ENCODE data around the gene RGS8. TPM values are rescaled to one million over a fixed set of nuclear protein-coding genes. Genes with fewer than 3 reads are reported as not detected.

Gene RGS8
- total RNA-seq, 4 donors from 2014 or later, result not detected

- no peaks in the 10 kb centered on the region for H3K36me3 ChIP-seq
- ATAC-seq, result no peak
- no peak overlapping the region for H3K4me3 ChIP-seq
- no peak overlapping the region for H3K27ac ChIP-seq
- H3K27me3 ChIP-seq, result no peaks in the 10 kb centered on the region
- WGBS, 2 donors (ENCODE audit: low coverage in 1 of 2), result 100% methylated on average over 3 of the region's 3 CpGs; no CpG with 5 or more reads in 1 of the 2 donors
- TF ChIP-seq EP300 (IDR thresholded peaks at IDR 0.05) (no peak), CTCF (IDR thresholded peaks at IDR 0.05) (no peak), POLR2AphosphoS5 (IDR thresholded peaks at IDR 0.05) (no peak), POLR2A (IDR thresholded peaks at IDR 0.05) (no peak)
- no peaks in the 10 kb centered on the region for H3K9me3 ChIP-seq
- H3K4me1 ChIP-seq, result no peaks in the 10 kb centered on the region
Measured at GRCh38 chr1:182713492-182713891, 29.1 kb upstream of the RGS8 start.

GRCh38 chr1:182709855-182710254 lies 25.5 kb upstream of the RGS8 start:
- no peak overlapping the region for H3K4me3 ChIP-seq
- H3K4me1 ChIP-seq, result peaks cover 0 to 9% (median 0%) of the 10 kb centered on the region in 3 donors
- WGBS, 2 donors (ENCODE audit: low coverage in 1 of 2), result 90 to 100% methylated on average over 1 to 2 of the region's 2 CpGs
- H3K27me3 ChIP-seq, result no peaks in the 10 kb centered on the region
- H3K36me3 ChIP-seq, result no peaks in the 10 kb centered on the region
- TF ChIP-seq CTCF (IDR thresholded peaks at IDR 0.05), result no peak
- no peak for TF ChIP-seq EP300 (IDR thresholded peaks at IDR 0.05)
- no peak for TF ChIP-seq POLR2AphosphoS5 (IDR thresholded peaks at IDR 0.05)
- ATAC-seq, result no peak
- no peaks in the 10 kb centered on the region for H3K9me3 ChIP-seq
- no peak overlapping the region for H3K27ac ChIP-seq

- TF ChIP-seq POLR2AphosphoS5 (IDR thresholded peaks at IDR 0.05), result no peak
- no peak for TF ChIP-seq CTCF (IDR thresholded peaks at IDR 0.05)
- no peak for TF ChIP-seq EP300 (IDR thresholded peaks at IDR 0.05)
- no peak for TF ChIP-seq POLR2A (IDR thresholded peaks at IDR 0.05)
- no peaks in the 10 kb centered on the region for H3K9me3 ChIP-seq
- H3K4me1 ChIP-seq, result peaks cover 0 to 9% (median 0%) of the 10 kb centered on the region in 3 donors
- H3K36me3 ChIP-seq, result no peaks in the 10 kb centered on the region
- no peaks in the 10 kb centered on the region for H3K27me3 ChIP-seq
- H3K4me3 ChIP-seq, result no peak overlapping the region
- WGBS, 2 donors (ENCODE audit: low coverage in 1 of 2), result 83 to 100% methylated on average over 1 of the region's 1 CpG
- no peak for ATAC-seq
- H3K27ac ChIP-seq, result no peak overlapping the region
Measured at GRCh38 chr1:182709225-182709764, 24.9 kb upstream of the RGS8 start.

DNA sequence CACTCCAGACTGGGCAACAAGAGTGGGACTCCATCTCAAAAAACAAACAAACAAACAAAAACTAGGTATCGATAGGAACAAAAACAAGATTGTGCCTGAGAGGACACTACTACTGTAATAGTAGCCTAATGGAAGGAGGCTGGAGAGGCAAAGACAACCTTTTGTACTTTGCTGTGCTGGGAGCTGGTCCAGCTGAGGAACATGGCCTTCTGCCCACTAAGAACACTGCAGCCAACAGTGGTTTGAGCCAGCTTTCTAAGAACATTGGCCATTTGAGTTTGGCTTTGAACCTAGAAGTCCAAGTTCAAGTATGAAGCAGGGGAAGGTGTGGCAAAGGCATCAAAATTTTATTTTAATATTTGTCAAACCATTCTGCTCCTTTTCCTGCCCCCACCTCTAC lies 22.7 kb upstream of the RGS8 start:
- peak; percentile 67 for ATAC-seq

More for the DNA sequence above, 22.7 kb upstream of the RGS8 start:
- no peaks in the 10 kb centered on the region for H3K36me3 ChIP-seq
- no peaks in the 10 kb centered on the region for H3K27me3 ChIP-seq
- peaks cover 0 to 9% (median 0%) of the 10 kb centered on the region in 3 donors for H3K4me1 ChIP-seq
- H3K9me3 ChIP-seq, result no peaks in the 10 kb centered on the region
- no peak for TF ChIP-seq POLR2A (IDR thresholded peaks at IDR 0.05)
- no peak for TF ChIP-seq EP300 (IDR thresholded peaks at IDR 0.05)
- TF ChIP-seq CTCF (IDR thresholded peaks at IDR 0.05), result no peak
- TF ChIP-seq POLR2AphosphoS5 (IDR thresholded peaks at IDR 0.05), result peak; percentile 37
- H3K27ac ChIP-seq, result no peak overlapping the region
- WGBS, 2 donors (ENCODE audit: low coverage in 1 of 2), result 25% methylated on average over 1 of the region's 1 CpG; no CpG with 5 or more reads in 1 of the 2 donors
- H3K4me3 ChIP-seq, result no peak overlapping the region

Measured in gastroesophageal sphincter (tissue), 4 donors.